ENCODE data around the gene NPPB. TPM values are rescaled to one million over a fixed set of nuclear protein-coding genes. Genes with fewer than 3 reads are reported as not detected.

The NPPB gene
- not detected in 2 replicates for total RNA-seq

DNA sequence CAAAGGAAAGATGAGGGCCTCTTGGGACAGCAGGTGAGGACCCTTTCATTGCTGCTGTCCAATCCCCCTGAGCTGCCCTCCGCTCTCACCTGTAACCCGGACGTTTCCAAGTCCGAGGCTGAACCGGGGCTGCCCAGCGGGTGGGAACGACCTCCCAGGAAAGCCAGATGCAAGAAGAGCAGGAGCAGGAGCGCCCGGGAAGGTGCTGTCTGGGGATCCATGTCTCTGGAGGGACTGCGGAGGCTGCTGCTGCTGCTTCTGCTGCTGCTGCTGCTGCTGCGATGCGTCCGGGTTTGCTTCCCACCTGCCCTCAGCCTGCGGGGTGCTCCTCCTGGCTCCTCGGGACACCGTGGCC, at the start of gene NPPB:
TSS of gene NPPB (minus strand) at position 333 of the 355 bp plus-strand sequence. CDS start at position 221, 112 bp downstream.
- H3K27me3 Mint-ChIP-seq, result peaks cover 51% of the 10 kb centered on the region
- CTCF ChIA-PET, result no interaction called here
- H3K4me3 Mint-ChIP-seq, result no peak within 1 kb of the TSS
- no peak within 1 kb of the TSS for H3K27ac Mint-ChIP-seq
- H3K4me1 Mint-ChIP-seq, result no peaks in the 10 kb centered on the region
- TF ChIP-seq, protein P1, sequence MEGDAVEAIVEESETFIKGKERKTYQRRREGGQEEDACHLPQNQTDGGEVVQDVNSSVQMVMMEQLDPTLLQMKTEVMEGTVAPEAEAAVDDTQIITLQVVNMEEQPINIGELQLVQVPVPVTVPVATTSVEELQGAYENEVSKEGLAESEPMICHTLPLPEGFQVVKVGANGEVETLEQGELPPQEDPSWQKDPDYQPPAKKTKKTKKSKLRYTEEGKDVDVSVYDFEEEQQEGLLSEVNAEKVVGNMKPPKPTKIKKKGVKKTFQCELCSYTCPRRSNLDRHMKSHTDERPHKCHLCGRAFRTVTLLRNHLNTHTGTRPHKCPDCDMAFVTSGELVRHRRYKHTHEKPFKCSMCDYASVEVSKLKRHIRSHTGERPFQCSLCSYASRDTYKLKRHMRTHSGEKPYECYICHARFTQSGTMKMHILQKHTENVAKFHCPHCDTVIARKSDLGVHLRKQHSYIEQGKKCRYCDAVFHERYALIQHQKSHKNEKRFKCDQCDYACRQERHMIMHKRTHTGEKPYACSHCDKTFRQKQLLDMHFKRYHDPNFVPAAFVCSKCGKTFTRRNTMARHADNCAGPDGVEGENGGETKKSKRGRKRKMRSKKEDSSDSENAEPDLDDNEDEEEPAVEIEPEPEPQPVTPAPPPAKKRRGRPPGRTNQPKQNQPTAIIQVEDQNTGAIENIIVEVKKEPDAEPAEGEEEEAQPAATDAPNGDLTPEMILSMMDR (IDR thresholded peaks at IDR 0.05), result no peak
- DNase-seq (no peak), ATAC-seq (ENCODE audit: low read depth) (no peak)
- H3K36me3 Mint-ChIP-seq (ENCODE audit: low read depth), result no peaks in the 10 kb centered on the region
- intact Hi-C loops (cut with micrococcal nuclease), result no loop called here
- H3K9me3 Mint-ChIP-seq, result no peaks in the 10 kb centered on the region
- POLR2A ChIA-PET, result no interaction called here

DNA sequence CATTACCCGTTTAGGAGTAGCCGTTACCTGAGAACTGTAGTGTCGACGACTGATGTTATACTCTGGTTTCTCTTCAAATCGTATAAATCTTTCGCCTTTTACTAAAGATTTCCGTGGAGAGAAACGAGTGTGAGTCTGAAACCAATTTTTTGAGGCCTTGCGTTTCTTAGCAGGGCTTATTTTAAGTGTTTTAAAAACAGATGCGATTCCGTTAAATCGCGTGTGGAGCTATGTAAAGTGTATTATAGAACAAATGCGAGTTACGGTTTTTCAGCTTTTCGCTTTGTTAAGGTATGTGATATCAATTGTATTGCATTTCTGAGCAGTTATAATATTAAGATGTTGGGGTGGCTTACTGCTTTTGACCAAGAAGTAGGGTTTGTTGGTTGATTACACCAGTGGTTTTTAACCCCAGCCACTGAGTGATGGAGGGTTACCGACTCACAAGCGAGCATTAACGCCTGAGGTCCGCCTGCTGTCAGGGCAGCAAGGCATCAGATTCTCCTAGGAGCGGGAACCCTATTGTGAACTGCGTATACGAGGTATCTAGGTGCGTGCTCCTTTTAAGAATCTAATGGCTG, 49.4 kb upstream of the NPPB start:
- H3K9me3 Mint-ChIP-seq, result no peaks in the 10 kb centered on the region
- intact Hi-C loops (cut with micrococcal nuclease), result loop anchor here (1.0 to 5.0 kb wide), 6 partner anchors 93 to 635 kb away; partner anchors contain the start of genes AGTRAP, FBXO2, FBXO44 and MAD2L2
- ChIA-PET POLR2A (interaction anchor here (0.6 to 5.3 kb wide), 98 partner anchors 9 to 1997 kb away, joined by 3 to 184 read pairs (median 6); partner anchors contain the start of genes AGTRAP, CENPS, CLCN6 and EXOSC10), CTCF (interaction anchor here (1.0 to 3.4 kb wide), 9 partner anchors 16 to 870 kb away, joined by 3 to 12 read pairs (median 3); partner anchors contain the start of genes KIAA2013 and MFN2)
- peak overlapping the region; percentile 100 for H3K27ac Mint-ChIP-seq
- DNase-seq (peak; percentile 61), ATAC-seq (ENCODE audit: low read depth) (peak; percentile 58)
- H3K4me3 Mint-ChIP-seq, result peak overlapping the region; percentile 94
- TF ChIP-seq, protein P1 (IDR thresholded peaks at IDR 0.05), result no peak
- peaks cover 11% of the 10 kb centered on the region for H3K36me3 Mint-ChIP-seq (ENCODE audit: low read depth)
- peaks cover 21% of the 10 kb centered on the region for H3K4me1 Mint-ChIP-seq
- H3K27me3 Mint-ChIP-seq, result no peaks in the 10 kb centered on the region

DNA sequence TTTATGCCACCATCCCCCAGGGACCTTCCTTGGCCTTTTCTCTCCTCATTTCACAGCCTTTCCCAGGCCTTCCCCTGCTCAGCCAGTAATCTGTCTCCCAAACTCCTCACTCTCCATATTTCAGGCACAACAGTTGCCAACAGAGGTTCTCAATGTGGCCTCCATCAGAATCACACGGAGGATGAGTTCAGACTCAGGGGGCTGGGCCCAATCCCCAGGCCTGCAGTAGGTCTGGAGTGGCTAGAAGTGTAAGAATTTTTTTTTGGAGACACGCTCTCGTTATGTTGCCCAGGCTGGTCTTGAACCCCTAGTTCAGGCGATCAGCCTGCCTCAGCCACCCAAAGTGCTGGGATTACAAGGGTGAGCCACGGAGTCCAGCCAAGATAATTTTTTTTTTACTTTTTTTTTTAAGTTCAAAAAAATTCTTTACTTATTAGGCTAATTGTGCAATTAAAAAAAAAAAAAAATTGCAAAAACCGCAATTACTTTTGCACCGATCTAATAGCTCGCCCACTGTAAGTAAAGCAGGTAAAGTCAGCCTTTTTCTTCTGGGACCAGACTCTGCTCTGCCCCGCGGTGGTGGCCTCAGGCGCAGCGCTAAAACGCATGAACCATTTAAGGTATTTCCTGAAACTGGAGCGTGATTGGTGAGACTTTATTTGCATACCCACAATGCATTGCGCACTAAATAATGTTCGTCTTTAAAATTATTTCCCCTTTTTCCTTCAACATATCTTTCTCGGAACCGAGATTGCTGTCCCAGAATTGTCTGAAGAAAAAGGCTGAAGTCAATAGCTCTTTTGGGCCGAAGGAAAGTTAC, 48.7 kb upstream of the NPPB start:
- ChIA-PET POLR2A (interaction anchor here (0.5 to 5.3 kb wide), 86 partner anchors 9 to 1997 kb away, joined by 3 to 184 read pairs (median 6); partner anchors contain the start of genes AGTRAP, CLCN6, EXOSC10 and FBXO2), CTCF (interaction anchor here (1.0 to 3.4 kb wide), 9 partner anchors 15 to 870 kb away, joined by 3 to 12 read pairs (median 3); partner anchors contain the start of genes KIAA2013 and MFN2)
- TF ChIP-seq, protein P1 (IDR thresholded peaks at IDR 0.05), result no peak
- H3K36me3 Mint-ChIP-seq (ENCODE audit: low read depth), result peaks cover 11% of the 10 kb centered on the region
- no peaks in the 10 kb centered on the region for H3K27me3 Mint-ChIP-seq
- peak; percentile 47 for ATAC-seq (ENCODE audit: low read depth)
- peak; percentile 74 for DNase-seq
- intact Hi-C loops (cut with micrococcal nuclease), result loop anchor here (1.0 to 5.0 kb wide), 7 partner anchors 69 to 635 kb away; partner anchors contain the start of genes AGTRAP, FBXO2, FBXO44 and MAD2L2
- peaks cover 21% of the 10 kb centered on the region for H3K4me1 Mint-ChIP-seq
- peak overlapping the region; percentile 100 for H3K27ac Mint-ChIP-seq
- peak overlapping the region; percentile 94 for H3K4me3 Mint-ChIP-seq
- H3K9me3 Mint-ChIP-seq, result no peaks in the 10 kb centered on the region

DNA sequence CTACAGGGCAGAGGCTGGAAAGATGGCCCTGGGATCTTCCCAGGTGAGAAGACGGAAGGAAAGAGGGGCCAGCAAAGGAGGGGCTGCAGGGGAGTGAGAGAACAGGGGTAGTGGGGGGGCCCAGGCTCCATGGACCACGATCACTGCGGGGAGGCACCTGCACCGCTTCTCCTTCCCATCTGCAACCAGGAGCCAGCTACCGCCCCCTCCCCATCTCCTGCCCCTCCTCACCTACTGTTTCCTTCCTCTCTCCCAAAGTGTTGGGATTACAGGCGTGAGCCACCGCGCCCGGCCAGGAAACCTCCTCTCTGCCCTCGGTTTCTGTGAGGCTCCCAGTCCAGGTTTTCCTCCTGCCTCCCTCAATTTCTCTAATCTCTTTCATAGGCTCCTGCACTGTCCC, 48.1 kb upstream of the NPPB start:
- CTCF ChIA-PET, result no interaction called here
- TF ChIP-seq, protein P1 (IDR thresholded peaks at IDR 0.05), result no peak

More for the DNA sequence above, 48.1 kb upstream of the NPPB start:
- H3K4me3 Mint-ChIP-seq, result no peak overlapping the region
- H3K9me3 Mint-ChIP-seq, result no peaks in the 10 kb centered on the region
- intact Hi-C loops (cut with micrococcal nuclease), result loop anchor here (1.0 to 5.0 kb wide), 3 partner anchors 69 to 255 kb away; partner anchors contain the start of genes AGTRAP, FBXO2 and FBXO44
- no peak for ATAC-seq (ENCODE audit: low read depth)
- peaks cover 21% of the 10 kb centered on the region for H3K4me1 Mint-ChIP-seq
- H3K27me3 Mint-ChIP-seq, result no peaks in the 10 kb centered on the region
- H3K27ac Mint-ChIP-seq, result peak overlapping the region; percentile 41
- POLR2A ChIA-PET, result interaction anchor here (0.7 to 4.3 kb wide), 3 partner anchors 19 to 894 kb away, joined by 3 to 19 read pairs (median 8); partner anchors contain the start of gene TARDBP
- no peak for DNase-seq
- peaks cover 11% of the 10 kb centered on the region for H3K36me3 Mint-ChIP-seq (ENCODE audit: low read depth)
